Fibroblast of mammary gland (primary cell): ENCODE measurements around the gene DOCK2.
A peak's percentile ranks its signal among the peaks of the same experiment; 100 is the strongest.

Source experiments
- DNase-seq: peaks from one replicate; pipeline ENCODE4 v3.0.0-alpha.2; 2010; ENCODE audit warnings: low read depth
- H3K4me3 ChIP-seq: 2 replicates; pipeline ENCODE4 v1.5.1; 2011; ENCODE audit warnings: low read depth, mild to moderate bottlenecking, low read length, moderate library complexity; ENCODE audit not compliant: control insufficient read depth
- TF ChIP-seq, protein P1 (sequence below): conservative IDR thresholded peaks from 2 replicates; pipeline ENCODE4 v1.5.1; 2011; ENCODE audit warnings: low read depth, low read length, inconsistent platforms; ENCODE audit not compliant: control insufficient read depth, insufficient read depth

DOCK2 gene

DNA sequence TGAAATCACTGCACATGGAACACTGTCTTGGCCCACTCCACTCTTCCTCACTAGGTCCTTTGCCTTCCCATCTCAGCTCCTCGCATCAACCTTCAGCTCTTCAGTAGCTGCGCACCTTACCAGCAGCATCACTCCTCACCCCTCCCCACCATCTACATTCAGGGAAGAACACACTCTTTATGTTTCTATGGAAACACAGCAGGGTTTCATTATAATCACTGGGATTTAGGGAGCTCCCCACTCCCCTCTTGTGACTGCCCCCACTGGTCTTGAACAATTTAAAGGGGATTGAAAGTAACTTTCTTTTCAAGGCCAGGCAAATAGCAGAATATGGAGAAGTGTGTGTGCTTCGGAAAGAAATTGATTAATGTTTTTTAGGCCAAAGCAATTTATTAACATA, 232.0 kb downstream of the DOCK2 start:
- no peak for DNase-seq
- TF ChIP-seq, protein P1, sequence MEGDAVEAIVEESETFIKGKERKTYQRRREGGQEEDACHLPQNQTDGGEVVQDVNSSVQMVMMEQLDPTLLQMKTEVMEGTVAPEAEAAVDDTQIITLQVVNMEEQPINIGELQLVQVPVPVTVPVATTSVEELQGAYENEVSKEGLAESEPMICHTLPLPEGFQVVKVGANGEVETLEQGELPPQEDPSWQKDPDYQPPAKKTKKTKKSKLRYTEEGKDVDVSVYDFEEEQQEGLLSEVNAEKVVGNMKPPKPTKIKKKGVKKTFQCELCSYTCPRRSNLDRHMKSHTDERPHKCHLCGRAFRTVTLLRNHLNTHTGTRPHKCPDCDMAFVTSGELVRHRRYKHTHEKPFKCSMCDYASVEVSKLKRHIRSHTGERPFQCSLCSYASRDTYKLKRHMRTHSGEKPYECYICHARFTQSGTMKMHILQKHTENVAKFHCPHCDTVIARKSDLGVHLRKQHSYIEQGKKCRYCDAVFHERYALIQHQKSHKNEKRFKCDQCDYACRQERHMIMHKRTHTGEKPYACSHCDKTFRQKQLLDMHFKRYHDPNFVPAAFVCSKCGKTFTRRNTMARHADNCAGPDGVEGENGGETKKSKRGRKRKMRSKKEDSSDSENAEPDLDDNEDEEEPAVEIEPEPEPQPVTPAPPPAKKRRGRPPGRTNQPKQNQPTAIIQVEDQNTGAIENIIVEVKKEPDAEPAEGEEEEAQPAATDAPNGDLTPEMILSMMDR: no peak
- H3K4me3 ChIP-seq: no peak overlapping the region

DNA sequence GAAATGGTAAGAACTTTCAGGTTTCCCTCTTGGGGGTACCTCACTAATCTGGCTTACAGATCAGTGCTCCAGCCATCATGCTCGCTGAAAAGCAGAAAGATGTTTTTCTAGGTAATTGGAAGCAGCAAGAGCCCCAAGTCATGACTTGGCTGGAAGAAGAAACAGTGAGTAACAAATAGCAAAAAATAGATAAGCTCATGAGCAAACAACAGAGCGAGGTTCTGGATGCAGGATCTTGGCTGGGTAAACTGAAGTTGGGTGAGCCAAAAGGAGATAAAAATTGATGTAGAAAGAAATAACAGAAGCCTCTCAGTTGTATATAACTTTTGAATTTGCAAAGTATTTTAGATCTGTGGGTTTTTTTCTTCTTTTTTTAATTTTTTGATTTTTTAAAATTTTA, 233.1 kb downstream of the DOCK2 start:
- H3K4me3 ChIP-seq: no peak overlapping the region
- peak; percentile 18 for DNase-seq
- TF ChIP-seq, protein P1: no peak

DNA sequence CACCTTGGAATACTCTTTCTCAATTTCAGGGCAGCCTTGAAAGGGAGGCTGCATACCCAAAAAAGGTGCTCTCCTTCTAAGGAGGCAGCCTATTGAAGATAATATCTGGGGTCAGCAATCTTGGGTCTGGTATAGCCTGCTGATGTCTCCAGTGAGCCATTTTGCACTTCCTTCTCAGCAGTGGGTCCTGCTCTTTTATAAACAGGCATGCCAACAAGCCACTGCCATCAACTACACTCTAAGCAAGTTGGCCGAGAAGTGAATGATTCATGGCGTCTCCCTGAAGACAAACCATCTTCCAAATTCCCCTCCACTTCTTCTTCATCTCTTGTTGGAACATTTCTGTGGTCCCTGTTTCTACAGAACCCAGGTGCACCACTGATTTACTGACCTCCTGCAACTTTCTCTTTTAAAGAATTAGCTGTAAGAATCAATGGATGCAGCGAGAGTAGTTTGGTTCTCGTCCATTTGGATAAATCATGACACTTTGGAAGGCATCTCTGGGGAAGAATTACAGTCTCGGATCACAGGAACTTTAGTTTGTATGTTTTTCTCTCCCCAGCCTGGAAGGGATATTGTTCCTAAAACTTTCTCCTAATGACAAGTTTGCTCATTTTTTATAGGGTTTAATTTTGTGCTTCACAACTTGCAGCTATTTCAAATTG, 234.9 kb downstream of the DOCK2 start:
- no peak for DNase-seq
- TF ChIP-seq, protein P1: no peak

DNA sequence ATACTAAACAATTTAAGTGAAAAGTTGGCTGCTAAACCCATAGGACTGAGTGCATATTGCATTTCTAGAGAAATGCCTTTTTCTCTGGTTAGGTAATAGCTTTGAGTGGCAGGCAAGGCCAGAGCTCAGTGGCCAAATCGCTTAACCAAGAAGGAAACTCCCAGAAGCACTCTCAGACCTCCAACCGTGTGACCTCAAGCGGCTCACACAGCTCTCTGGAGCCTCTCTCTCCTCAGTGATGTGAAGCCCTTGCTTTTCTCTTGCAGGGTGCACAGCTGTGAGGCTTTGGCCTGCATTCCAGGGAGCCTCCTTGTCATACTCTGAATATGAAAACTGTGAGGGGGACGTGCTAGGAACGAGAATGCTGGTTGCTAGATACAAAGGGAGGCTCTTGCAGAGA, 236.6 kb downstream of the DOCK2 start:
- peak; percentile 44 for DNase-seq
- TF ChIP-seq, protein P1: no peak
- H3K4me3 ChIP-seq: no peak overlapping the region

More for the DNA sequence above, 234.9 kb downstream of the DOCK2 start:
- H3K4me3 ChIP-seq: no peak overlapping the region

DNA sequence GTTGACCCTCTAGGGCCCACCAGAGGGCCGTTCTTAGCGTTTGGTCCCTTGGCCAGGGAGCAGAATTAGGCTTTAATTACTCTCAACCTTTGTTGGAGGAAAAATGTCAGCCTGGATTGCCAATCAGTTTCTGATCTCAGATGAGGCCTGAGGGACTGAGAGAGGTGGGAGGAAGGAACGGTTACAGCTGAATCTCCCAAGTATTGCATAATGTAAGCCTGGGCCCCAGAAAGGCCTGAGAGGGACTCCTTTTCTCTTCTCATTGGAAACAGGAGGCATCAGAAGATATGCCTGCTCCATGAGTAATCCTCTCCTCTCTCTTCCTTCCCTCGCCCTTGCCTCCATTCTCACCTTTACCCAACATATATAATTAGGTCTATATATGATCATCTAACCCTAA, 237.5 kb downstream of the DOCK2 start:
- DNase-seq: peak; percentile 27
- TF ChIP-seq, protein P1: no peak
- H3K4me3 ChIP-seq: no peak overlapping the region

DNA sequence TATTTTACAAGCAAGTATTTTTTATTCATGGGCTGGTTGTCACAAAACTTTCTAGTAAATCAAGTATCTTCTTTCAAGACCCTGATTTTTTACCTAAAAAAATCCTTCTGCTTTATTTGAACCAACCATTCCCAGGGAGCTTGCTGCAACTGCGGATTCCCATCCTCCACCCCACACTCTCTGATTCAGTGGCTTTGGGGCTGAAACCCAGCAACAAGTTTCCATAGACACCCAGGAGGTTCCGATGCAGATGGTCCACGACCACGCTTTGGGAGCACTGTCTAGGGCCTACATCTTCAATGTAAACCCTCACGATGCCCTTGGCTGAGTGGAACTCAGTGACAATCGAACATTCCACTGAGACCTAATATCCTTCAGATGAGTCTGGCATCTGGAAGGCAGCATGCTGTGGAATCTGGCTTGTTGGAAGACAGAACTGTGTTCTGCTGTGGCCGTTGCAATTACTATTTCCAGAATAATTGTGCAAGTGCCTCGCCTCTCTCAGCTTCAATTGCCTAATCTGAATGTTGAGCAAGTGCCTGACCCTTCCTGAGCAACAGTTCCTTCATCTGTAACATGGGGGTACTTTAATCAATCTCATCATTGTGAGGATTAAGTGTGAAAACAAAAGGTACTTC, 238.1 kb downstream of the DOCK2 start:
- no peak overlapping the region for H3K4me3 ChIP-seq
- DNase-seq: peak; percentile 72
- TF ChIP-seq, protein P1: no peak
